HG02938 (cell line): ENCODE data around the gene NR5A1.

Experiments used
- ATAC-seq: cut with Tn5 transposase; IDR thresholded peaks from one replicate; pipeline ENCODE4 v1.9.1; 2021; ENCODE audit warnings: mild to moderate bottlenecking, moderate library complexity; ENCODE audit not compliant: unreplicated experiment

The NR5A1 gene

GRCh38 chr9:124444166-124444565 lies 63.0 kb downstream of the NR5A1 start:
- no peak for ATAC-seq

GRCh38 chr9:124443625-124444024 lies 63.6 kb downstream of the NR5A1 start:
- ATAC-seq, result no peak

GRCh38 chr9:124442826-124443225 lies 64.4 kb downstream of the NR5A1 start:
- no peak for ATAC-seq

GRCh38 chr9:124442379-124442778 lies 64.8 kb downstream of the NR5A1 start:
- ATAC-seq, result no peak

GRCh38 chr9:124441291-124441690 lies 65.9 kb downstream of the NR5A1 start:
- ATAC-seq, result no peak

GRCh38 chr9:124440786-124441185 lies 66.4 kb downstream of the NR5A1 start:
- no peak for ATAC-seq

- ATAC-seq, result no peak
Observed at GRCh38 chr9:124439686-124440243, 67.4 kb downstream of the NR5A1 start.

GRCh38 chr9:124439086-124439485 lies 68.1 kb downstream of the NR5A1 start:
- ATAC-seq, result no peak

GRCh38 chr9:124438091-124438490 lies 69.1 kb downstream of the NR5A1 start:
- no peak for ATAC-seq

- no peak for ATAC-seq
Observed at GRCh38 chr9:124437086-124437485, 70.1 kb downstream of the NR5A1 start.

- no peak for ATAC-seq
Observed at GRCh38 chr9:124436320-124436719, 70.9 kb downstream of the NR5A1 start.
